Esophagus mucosa (tissue), 1 donor: Measurements from ENCODE around the gene MYOM1. TPM values are rescaled to one million over a fixed set of nuclear protein-coding genes. Genes with fewer than 3 reads are reported as not detected.

ENCODE experiments used
- ATAC-seq: fragments of 200-7000 bp; cut with Tn5 transposase; one replicate; pipeline ENCODE4 v1.9.1; 2020
- total RNA-seq: library from RNA; stranded (reverse); gene quantifications from one replicate; pipeline ENCODE4 v1.2.4, GENCODE V29; 2023
- donor health status: DM: yes; HTN: yes; CAD: no.

The MYOM1 gene
- total RNA-seq, result 0.32 TPM

DNA sequence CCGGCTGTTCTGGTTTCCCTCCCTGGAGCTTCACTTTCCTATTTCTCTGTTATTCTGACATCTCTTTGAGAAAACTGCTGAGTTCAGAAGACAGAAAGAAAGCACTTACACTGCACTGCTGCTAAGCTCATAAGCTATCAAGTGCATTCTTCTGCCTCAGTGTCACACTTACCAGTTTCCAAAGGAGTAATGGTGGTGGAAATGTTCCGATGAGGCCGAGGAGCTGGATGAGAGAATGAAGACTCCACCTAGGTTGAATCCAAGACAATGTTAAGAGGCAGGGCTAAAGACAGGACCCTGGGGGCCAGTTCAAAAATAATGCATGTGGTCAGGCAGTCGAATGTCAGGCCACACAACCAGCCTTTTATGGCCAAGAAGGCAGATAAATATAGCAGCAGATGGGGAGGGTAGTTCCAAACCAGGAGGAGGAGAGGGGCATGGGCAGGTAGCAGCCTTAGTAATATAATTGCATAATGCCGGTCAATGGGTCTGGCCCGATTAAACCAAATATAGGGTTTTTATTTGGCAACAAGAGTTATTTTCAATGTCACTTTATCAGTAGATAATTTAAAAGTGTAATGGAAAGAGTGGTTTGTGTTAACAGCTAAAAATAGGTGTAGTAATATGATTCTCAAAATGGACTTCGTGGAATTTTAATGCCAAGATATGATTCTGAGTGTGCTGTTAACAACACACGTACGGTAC, at the start of gene MYOM1:
Gene MYOM1 (minus strand): TSS at position 338 of the 705 bp plus-strand sequence. CDS start 4,745 bp downstream, outside the sequence.
- ATAC-seq, result no peak

DNA sequence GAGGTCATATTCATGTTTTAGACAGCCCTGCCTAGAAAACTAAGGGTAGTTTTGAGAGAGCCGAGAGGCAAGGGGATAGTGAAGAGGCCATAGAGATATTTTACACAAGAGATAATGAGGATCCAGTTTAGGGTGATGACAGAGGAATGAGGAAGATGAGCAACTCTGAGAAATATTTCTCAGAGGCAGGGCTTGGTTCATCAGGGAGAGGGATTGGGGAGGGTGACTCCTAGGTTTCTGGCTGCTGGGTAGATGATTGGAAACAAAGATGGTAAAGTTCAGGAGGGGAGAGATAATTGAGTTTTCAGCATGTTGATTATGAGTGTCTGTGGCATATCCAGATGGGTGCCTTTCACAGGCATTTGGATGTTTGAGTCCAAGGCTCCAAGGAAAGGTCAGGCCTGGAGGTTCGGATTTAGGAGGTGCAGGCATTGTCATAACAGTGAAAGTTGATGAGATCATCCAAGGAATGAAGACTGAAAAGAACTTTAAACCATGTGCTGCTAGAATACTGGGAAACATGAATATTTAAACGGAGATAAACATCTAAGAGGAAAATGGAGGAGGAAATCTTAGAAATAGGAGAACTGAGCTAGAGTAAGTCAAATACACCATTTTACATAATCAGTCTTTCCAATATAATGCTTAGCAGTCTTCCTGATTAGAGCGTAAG, 49.6 kb upstream of the MYOM1 start:
- no peak for ATAC-seq

DNA sequence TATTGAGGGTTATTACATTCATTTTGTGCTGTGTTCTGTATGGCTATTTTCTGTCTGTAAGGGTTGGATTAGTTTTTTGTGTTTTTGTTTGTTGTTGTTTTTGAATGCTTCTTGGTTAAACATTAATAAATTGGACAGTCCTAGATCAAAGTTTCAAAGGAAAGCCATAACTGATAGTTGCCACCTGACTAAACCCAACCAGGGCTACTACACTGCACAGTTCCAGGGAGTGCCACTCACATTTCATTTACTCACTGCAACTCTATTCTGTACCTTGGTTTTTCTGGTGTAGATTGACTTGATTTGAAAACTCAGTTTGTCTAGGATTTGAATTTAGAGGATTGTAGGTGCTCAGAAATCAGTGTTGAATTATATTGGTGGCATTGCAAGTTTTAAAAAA, 48.5 kb upstream of the MYOM1 start:
- no peak for ATAC-seq

DNA sequence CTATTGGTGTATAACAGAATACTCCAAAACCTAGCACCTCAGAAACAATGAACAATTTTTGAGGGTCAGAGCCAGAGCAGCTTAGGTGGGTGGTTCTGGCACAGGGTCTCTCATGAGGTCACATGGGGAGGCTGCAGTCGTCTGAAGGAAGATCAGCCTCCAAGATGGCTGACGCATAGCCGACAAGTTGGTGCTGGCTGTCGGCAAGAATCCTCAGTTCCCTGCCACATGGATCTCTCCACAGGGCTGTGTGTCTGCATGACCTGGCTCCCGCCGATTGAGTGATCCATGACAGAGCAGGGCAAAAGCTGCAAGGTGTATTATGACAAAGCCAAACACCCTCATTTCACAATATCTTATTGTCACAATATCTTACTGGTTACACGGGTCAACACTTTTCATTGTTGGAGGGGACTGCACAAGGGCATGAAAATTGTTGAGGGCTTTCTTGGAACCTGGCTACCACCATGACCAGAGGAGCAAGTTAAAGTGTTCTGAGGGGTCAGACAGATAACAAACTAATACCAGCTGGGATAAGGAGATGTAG, 46.4 kb upstream of the MYOM1 start:
- ATAC-seq, result peak; percentile 64

DNA sequence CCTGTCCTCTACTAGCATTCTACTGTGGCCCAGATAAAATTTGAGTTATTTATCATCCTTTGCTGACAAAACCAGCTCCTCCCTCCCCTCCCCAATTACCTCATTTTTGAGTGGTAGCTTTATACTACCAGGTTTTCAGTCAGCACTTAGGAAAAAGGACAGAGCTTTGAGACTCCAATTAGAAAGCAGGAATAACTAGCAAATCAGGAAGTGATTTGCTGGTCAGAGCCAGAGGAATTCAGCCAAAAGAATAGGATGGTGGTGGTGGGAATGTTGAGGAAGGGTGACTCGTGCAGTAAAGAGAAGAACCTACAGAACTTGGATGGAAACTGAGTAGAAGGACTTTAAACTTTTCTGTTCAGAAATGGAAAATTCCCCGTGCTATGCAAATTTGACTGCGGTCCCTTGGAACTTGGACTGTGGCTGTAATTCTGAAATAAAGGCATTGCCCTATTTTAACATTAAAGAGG, 45.8 kb upstream of the MYOM1 start:
- ATAC-seq, result no peak

DNA sequence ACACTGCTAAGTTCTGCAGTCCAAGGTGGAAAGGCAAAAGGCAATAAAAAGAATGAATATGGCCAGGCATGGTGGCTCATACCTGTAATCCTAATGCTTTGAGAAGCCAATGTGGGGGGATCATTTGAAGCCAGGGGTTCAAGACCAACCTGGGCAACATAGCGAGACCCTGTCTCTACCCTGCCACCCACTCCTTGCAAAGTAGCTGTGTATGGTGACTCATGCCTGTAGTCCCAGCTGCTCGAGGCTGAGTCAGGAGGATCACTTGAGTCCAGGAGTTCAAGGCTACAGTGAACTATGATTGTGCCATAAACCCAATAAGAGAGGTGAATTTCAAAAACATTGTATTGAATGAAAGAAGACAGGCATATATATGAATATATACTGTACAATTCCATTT, 44.6 kb upstream of the MYOM1 start:
- no peak for ATAC-seq

DNA sequence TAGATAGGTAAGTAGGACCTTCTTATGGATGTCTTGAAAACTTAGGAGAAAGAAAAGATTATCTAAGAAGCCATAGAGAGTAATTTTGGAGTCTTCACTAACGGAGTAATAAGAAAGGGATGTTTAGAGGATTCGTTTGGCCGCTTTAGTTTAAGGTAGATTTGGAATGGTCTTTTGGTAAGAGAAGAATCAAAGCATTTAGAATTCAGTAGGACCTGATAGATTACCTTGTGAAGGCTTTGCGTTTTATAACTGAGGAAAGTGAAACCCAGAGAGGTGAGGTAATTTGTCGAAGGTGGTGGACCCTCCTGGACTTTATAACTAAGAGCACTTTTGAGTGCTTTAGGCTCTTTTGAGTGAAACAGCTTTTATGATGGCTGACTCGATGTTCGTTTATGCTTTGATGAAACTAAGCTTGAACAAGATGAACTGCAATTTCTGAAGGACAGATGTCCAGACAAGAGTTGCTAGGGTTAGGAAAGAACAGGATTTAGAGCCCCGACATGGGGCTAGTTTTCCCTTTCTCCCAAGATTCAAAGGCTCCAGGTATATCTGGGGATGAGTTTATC, 43.4 kb upstream of the MYOM1 start:
- ATAC-seq, result no peak

DNA sequence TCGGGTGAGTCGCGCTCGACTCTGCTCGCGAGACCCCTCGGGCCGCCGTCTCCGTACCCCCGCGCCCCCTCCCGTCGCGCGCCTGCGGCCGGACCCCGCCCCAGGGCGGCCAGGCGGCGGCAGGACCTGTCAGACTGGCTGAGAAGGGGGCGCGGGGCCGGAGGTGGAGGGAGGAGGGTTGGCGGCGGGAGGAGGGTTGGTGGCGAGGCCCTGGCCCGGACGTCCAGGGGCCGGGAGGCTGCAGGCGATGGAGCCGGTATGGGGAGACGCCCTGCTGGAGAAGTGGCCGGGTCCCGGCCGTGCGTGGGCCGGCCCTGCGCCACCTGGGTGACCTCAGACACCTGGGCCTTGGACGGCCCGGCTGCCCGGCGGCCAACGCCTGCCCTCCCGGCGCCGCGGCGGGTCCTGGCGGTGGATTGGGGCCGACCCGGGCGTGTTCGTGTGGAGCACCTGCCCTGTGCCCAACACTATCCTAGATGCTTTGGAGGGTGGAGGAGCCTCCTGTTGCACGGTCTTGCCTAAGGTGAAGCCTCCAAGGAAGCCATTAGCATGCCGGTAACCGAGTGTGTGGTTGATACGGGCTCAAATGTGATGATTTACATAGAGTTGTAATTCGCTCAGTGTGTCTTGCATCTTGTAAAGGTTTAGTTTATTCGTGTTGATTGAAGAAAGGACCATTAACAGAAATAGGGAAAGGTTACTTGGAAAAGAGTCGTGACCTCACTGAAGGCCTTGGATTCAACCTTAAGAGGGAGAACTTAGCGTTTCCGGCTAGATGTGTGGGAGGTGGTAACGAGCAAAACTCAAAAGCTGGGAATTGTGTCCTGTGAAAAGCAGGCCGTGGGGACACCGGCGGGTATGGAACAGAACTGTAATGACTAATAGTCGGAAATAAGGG, 42.7 kb upstream of the MYOM1 start:
- ATAC-seq, result peak; percentile 65

DNA sequence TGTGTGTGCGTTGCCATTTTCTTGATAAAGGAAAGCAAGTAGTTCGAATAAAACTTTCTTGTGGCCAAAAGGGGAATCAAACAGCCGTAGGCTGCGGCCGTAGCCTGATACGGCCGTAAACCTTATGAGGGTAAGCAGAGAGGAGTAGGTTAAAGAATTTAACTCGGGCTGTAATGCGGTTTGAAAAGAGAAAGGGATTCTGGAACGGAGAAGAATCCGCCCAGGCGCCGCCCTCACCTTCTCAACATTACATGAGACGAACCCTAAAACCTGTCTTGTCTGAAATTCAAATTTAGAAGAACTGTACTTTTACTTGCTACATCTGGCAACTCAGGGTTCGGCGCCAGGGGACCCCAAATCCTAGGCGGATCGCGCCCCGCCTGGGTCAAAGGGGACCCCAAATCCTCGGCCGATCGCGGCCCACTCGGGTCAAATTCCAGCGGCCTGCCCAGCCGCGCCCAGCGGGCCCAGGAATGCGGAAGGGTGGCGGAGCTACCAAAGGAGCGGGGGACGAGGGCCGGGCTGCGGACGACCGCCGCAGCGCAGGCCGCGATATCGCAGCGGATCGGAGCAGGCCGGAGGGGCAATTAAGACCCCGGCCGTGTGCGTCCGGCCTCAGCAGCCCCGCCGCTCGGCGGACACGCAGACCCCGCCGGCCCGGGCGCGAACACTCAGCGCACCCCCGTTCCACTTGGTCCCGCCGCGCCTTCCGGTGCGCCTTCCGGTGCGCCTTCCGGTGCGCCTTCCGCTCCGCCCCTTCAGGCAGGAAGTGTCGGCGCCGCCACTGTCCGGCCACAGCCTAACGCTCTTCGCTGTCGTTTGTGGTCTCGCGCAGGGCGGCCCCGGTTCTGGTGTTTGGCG, 41.8 kb upstream of the MYOM1 start, which contains the start of gene MYL12B:
Gene MYL12B (plus strand): TSS at position 761 of the 861 bp plus-strand sequence. CDS start 10,766 bp downstream, outside the sequence.
- ATAC-seq, result peak; percentile 85

DNA sequence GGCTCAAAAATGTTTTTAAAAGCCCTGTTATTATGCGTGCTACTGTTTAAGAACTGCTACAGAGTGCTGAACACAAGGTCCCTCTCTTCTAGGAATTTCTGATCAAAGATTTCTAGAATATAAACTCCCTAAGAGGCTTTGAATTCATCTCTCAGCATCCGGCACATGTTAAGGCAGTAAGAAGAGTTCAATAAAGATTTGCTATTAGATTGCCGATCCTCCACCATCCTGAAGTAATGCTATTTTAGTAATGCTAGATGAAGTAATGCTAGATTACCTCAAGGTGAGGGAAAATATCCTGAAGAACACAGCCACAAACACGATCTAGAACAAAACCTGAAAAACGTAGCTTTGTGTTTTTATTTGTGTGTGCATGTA, 41.2 kb upstream of the MYOM1 start:
- ATAC-seq, result no peak

DNA sequence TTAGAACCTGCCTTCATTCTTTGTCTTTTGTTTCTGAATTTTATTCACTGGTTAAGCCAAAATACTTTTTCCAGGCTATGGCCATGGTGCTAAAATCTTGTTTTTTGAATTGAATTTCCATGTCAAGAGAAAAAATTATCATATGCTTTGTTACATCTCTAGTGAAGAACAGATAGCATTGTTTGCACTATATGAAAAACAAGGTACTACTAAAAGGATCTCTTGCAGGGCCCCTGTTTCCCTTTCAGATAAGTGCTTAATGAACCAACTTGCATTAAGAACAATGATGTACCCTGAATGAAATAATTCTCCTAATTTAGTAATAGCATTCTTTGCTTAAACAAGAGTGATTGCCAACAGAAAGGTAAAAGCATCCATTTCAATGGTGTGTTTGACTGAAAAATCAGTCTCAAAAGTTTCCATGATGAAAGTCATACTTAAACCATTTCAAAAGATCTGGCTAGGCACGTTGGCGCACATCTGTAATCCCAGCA, 37.9 kb upstream of the MYOM1 start:
- no peak for ATAC-seq

DNA sequence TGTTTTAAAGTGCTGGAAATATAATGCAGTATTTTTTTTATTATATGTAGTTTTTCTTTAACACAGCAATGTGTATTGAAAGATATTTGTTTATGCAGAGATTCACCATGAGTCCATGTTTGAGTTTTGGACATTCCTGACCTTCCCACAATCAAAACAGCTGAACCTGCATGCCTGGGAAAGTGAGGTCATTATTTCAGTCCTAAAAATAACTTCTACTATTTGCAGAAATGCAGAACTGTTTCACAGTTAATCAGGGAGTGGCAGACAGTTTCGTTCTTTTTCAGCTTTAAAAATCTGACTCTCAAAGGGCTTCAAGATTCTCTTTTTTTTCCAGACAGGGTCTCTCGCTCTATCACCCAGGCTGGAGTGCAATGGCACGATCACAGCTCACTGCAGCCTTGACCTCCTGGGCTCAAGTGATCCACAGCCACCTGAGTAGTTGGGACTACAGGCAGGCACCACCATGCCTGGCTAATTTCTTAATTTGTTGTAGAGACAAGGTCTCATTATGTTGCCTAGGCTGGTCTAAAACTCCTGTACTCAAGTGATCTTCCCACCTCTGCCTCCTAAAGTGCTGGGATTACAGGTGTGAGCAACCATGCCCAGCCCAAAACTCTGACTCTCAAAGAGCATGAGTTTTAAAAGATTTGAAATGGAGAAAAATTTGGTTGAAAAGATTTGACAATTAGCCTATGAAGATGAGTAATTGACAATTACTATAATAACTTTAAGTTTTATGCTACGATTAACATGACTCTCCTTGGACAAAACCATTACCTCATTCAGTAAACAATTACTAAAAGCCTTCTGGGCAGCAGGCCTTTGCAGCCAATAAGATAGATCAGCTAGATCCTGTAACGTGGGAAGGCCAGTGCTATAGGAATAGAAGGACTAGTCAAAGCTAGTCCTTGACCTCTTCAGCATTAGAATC, 37.2 kb upstream of the MYOM1 start:
- ATAC-seq, result no peak

DNA sequence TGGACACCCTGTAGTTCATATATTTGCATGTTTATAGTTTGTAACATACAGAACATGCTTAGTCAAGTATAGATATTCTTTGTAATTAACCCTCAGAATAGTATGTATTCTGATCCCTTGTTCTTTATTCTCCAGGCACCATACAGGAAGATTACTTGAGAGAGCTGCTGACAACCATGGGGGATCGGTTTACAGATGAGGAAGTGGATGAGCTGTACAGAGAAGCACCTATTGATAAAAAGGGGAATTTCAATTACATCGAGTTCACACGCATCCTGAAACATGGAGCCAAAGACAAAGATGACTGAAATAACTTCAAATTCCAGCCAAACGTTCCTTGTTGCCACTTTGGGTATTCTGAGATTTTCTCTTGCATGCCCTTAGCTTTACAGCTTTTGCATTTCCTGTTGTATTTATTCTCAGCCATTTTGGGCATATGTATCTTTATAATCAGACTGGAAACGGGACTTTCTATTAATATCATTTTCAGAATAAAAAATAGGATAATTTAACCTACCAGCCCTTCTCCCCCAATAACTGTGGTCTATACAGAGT, 35.9 kb upstream of the MYOM1 start:
- ATAC-seq, result no peak

DNA sequence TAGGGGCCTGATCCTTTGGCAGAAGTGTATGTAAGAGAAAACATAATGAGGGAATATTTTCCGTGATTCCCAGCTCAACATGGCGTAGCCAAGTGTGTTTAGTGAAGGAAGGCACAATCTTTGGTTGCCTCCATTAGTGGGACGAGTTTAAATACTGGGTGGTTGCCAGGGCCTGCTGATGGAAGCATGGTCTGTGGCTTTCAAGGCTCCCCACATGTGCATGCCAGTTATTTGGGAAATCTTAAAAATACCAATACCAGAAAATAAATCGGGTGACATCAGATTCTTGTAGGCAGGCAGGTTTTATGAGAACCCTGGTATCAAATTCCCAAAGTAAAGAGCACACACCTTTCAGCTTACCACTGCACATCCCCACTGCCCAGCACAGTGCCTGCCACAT, 35.0 kb upstream of the MYOM1 start:
- no peak for ATAC-seq

DNA sequence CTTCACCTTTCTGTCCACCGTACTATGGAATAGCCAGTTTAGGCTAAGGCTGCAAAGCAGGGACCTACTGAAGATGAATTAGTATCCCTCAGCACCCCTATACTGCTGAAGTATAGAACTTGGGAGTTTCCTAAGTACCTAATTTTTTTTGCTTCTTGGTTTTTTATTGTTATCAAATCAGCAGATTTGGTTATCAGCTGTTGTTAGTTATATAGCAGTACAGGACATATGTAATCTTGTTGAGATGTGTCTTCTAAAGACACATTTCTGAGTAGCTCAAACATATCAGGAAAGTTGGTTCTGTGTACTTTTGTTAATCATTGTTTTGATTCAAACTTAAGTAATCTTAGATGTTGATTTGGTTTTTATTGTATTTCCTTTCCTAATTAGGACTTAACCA, 33.1 kb upstream of the MYOM1 start:
- no peak for ATAC-seq

DNA sequence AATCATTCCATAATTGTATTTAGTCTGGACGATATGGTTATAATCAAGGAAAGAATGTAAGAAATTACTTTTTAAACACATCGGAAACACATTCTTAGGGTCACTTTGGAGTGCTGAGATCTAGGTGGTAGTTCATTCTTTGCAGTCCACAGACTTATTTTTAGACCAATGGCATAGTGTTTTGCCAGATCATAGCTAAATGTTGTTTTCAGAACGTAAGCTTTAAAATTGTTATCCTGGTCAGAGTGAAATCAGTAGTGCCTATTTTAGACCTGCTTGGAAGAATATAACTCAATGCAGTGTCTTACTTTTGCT, 32.2 kb upstream of the MYOM1 start:
- ATAC-seq, result no peak

DNA sequence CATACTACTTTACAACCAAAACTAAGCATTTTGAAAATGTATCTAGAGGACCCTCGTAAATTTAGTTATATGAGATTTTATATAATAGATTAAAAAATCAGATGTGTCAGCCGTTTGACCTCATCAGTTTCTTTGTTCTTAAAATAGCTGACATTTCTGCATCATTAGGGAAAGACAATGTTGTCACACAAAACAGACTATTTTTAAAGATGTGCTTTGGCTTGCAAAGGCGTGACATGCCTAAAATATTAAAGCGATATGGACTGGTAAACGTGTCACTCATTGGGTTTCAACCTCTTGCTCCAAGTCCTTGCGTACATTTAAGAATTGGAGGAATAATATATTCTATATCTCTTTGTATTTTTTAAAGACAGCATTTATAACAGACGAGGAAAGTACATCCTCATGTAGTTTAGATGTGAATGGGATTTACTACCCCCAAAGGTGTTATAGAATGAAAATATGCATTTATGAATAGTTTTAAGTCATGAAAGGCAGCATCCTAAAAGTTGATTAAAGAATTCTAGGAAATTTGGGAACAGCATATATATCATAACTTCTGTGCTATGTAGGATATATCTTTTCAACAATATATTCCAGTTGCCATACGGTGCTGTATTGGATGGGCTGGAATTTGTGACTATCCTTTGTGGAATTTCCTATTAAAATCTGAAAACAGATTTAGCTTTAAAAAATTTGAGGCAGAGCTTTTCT, 31.6 kb upstream of the MYOM1 start:
- no peak for ATAC-seq

DNA sequence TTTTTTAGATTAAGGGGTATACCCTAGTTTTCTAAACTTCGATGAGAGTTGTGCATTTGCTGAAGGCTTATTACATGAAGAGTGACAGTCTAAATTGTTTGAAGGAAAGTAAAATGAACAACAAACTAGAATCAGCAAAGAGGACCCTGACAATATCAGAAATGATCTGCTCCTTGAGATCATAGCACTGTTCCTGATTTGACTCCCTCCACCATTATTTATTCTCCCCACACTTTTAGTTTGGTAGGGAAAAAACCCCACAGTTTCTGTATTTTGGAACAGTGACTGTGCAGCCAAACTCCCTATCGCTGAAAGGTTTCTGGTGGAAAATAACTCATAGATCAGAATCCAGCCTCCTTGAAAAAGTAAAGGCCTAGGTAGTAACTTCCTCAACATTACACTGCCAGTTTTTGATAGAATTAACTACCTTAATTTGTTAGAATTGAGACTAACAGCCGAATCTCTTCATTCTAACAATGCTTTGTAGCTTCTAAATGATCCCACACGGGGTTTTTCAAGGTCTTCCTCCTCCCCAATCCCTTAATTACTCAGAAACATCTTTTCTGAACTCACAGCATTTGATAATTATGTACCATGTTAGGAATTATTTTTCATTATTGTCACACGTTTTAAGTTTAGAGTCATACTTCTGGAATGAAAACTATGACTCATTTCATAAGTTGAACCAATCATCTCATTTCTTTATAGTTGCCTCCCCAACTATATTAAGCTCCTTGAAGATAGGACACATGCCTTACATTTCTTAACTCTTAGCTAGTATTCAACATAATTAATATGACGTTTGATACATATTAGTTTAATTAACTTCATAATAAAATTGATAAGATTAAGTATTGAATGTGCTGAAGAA, 30.7 kb upstream of the MYOM1 start:
- ATAC-seq, result no peak
